AG04449 (cell line): Measurements from ENCODE around the gene KATNIP.

ENCODE experiments used
- CTCF ChIA-PET: fragments of 350-600 bp; formaldehyde crosslinking; extraction: SDS; loops from one replicate; lab custom pipeline; 2021; ENCODE audit warnings: antibody characterized with exemption; lab: Yijun Ruan, JAX
- POLR2A ChIA-PET: fragments of 400-600, 350-600 bp; formaldehyde crosslinking; extraction: SDS; loops from one replicate; lab custom pipeline; 2020; ENCODE audit warnings: antibody characterized with exemption, inconsistent platforms; lab: Yijun Ruan, JAX
- DNase-seq: peaks from one replicate; pipeline ENCODE4 v3.0.0-alpha.2; 2010; ENCODE audit warnings: low read depth, low spot score
- H3K4me3 ChIP-seq: 2 replicates; pipeline ENCODE4 v1.5.1; 2011; ENCODE audit warnings: low read depth, mild to moderate bottlenecking, control low read depth, low read length
- TF ChIP-seq, protein P1 (sequence below): IDR thresholded peaks from one replicate; pipeline ENCODE4 v1.5.1; 2011; ENCODE audit warnings: mild to moderate bottlenecking, moderate library complexity, low read length, control low read depth, inconsistent platforms; ENCODE audit not compliant: insufficient read depth; ENCODE audit errors: missing control alignments

The KATNIP gene

DNA sequence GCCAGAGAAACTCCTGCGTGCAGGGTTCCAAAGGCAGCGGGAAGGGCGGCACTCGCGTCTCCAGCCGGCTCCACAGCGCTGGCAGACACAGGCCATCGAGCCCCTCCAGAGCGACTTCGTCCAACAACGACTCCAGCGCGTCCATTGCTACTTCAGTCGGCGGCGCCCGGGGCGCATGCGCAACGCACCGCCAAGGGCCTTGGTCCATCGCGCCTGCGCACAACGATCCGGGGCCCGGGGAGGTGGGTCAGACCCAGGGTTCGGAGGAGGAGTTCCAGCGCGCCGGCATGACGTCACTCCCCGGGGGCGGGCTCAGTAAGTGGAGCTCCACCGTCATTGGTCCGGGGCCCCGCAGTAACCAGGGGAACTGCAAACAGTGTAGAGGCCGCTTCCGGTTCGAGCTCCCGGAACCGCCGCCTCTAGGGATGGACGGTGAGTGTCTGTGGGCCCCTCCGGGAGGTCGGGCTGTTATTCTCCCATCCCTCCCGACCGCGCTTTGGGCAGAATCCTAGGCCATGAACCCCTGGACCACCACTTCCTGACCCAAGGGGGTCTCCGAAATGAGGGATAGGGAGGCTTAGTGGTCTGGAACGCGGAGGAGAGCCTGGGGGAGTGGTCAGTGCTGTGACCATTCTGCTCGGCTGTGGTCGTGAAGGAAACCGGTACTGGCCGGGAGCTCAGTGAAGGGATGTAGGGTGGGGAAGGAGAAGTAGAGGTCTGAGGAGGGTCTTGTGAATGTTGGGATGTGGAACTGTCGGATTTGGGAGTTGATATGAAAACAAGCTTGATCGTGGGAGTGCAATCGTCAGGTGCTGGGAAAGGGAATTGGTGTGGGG is at the start of gene KATNIP, which contains the start of gene GTF3C1:
TSS of gene KATNIP (plus strand) at position 399 of the 836 bp plus-strand sequence. CDS start at position 426, 27 bp downstream.
TSS of gene GTF3C1 (minus strand) at position 168 of the 836 bp plus-strand sequence. CDS start at position 145, 23 bp downstream.
- ChIA-PET CTCF (interaction anchor here (0.6 to 2.6 kb wide), 7 partner anchors 9 to 521 kb away, joined by 3 to 10 read pairs (median 5); no protein-coding TSS in a partner anchor), POLR2A (interaction anchor here (0.6 to 1.7 kb wide), 7 partner anchors 8 to 64 kb away, joined by 3 to 6 read pairs (median 3); no protein-coding TSS in a partner anchor)
- peak within 1 kb of the TSS; percentile 93 for H3K4me3 ChIP-seq
- peak; percentile 85 for DNase-seq
- TF ChIP-seq, protein P1, sequence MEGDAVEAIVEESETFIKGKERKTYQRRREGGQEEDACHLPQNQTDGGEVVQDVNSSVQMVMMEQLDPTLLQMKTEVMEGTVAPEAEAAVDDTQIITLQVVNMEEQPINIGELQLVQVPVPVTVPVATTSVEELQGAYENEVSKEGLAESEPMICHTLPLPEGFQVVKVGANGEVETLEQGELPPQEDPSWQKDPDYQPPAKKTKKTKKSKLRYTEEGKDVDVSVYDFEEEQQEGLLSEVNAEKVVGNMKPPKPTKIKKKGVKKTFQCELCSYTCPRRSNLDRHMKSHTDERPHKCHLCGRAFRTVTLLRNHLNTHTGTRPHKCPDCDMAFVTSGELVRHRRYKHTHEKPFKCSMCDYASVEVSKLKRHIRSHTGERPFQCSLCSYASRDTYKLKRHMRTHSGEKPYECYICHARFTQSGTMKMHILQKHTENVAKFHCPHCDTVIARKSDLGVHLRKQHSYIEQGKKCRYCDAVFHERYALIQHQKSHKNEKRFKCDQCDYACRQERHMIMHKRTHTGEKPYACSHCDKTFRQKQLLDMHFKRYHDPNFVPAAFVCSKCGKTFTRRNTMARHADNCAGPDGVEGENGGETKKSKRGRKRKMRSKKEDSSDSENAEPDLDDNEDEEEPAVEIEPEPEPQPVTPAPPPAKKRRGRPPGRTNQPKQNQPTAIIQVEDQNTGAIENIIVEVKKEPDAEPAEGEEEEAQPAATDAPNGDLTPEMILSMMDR: no peak

DNA sequence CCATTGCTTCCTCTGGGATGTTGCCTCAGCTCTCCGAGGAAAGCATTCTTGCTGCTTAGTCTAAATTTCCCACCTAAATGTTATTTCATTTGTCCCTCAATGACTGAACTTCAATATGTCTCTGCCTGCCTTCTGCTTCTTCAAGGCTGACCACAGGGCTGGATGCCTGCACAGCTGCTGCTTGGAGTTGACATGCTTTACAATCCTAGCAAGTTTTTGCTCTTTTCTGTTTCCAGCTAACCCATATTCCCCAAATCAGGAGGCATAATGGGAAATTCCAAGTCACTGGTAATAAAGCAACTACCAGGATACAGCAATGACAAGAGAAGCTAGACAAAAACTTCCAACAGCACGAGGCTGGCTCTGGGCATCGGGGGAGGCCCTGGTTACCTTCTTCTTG is 49.1 kb upstream of the KATNIP start:
- peak; percentile 12 for DNase-seq
- POLR2A ChIA-PET: no interaction called here
- CTCF ChIA-PET: interaction anchor here (1.1 to 2.8 kb wide), 2 partner anchors 11 to 15 kb away, joined by 3 to 20 read pairs; no protein-coding TSS in a partner anchor
- no peak overlapping the region for H3K4me3 ChIP-seq
- TF ChIP-seq, protein P1: no peak

DNA sequence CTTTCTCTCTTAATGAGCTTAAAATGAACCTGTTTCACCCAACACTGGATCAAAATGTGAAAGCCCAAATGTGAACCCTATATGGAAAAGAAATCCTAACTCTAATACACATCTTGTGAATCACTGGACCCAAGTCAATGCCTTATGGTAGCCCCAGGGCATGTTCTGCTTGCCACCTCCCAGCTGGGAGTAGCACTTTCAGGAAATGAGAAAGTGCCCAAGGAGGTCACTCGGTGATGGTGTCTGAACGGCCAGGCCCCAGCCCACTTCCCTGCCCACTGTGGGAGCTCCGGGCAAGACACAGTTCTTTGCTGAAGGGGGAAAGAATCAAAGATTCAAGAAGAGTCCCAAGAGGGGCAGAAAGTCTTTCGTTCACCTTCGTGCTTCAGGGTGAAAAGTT is 46.3 kb upstream of the KATNIP start:
- DNase-seq: no peak
- CTCF ChIA-PET: interaction anchor here (0.8 kb wide), 1 partner anchor 13 kb away, joined by 3 read pairs; no protein-coding TSS in a partner anchor
- POLR2A ChIA-PET: no interaction called here
- H3K4me3 ChIP-seq: no peak overlapping the region
- TF ChIP-seq, protein P1: no peak

DNA sequence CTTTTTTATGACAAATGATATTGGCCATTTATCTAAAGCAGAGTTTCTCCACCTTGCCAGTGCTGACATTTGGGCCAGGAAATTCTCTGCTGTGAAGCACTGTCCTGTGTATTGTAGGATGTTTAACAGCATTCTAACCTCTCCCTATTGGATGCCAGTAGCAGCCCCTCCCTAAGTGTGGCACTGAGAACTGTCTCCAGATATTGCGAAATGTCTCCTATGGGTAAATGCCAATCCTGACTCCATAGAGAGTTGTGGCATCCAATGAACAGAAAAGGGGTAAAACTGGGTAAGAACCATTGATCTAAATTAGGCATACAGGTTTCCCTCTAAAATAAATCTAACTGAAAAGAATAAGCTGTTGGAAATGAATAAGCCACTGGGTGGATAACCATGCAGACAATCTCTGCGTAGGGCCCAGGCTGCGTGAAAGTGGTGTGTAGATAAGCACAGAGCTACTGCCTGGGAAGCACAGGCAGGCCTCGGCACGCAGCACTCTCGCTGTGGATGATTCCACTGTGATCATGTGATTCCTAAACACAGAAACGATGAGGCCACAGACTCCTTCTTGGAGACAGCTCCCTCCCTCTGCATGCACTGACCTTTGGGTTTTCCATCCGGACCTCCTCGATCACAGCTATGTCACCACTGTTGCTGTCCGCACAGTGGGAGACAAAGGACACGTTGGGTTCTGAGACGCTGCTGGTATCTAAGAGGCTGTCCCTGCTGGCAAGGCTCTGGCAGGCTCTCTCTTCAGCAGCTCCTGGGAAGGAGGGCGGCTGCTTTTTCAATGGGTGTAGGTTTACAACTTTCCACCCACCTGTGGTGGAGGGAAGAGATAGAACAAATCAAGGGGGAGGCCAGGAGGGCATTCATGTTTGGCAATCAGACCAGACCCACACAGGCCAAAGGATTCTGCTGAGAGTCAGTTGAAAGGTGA is 44.4 kb upstream of the KATNIP start:
- ChIA-PET POLR2A (no interaction called here), CTCF (interaction anchor here (3.7 kb wide), 1 partner anchor 11 kb away, joined by 17 read pairs; no protein-coding TSS in a partner anchor)
- H3K4me3 ChIP-seq: no peak overlapping the region
- TF ChIP-seq, protein P1: no peak
- DNase-seq: no peak

DNA sequence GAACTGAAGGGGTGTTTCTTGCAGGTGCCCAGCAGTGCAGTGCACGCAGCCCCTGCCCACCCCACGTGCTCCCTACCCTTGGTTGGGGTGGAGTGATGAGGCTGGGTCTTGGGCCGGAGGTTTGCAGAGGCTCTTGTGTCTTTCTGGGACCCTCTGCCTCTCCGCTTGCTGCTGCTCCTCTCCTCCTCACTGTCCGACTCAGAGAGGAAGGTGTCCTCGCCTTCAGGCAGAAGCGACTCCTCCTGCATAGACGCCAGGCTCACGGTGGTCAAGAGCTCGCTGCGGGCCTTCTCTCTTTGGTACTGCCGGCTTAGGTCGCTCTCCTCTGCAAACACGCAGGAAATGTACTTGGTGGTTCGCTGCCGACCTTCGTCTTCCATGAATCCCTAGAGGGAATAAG is 43.2 kb upstream of the KATNIP start:
- no peak for DNase-seq
- ChIA-PET CTCF (interaction anchor here (3.7 kb wide), 1 partner anchor 10 kb away, joined by 17 read pairs; no protein-coding TSS in a partner anchor), POLR2A (no interaction called here)
- TF ChIP-seq, protein P1: no peak
- H3K4me3 ChIP-seq: no peak overlapping the region
